ENCODE measurements around the gene GNG14. TPM values are rescaled to one million over a fixed set of nuclear protein-coding genes. Genes with fewer than 3 reads are reported as not detected.
"Not testable (repeated sequence)": the region's sequence is repeated elsewhere in the genome, so short reads cannot be mapped to it uniquely, and the experiment has no call there.

Gene GNG14
- total RNA-seq, 1 donor from 2014 or later = not detected

GRCh38 chr19:12665671-12666264, 22.0 kb upstream of the GNG14 start:
- ATAC-seq (ENCODE audit: poor library complexity) (no peak), DNase-seq (no peak)
- intact Hi-C loops (cut with DNase I) = no loop called here

GRCh38 chr19:12666265-12667048, 21.3 kb upstream of the GNG14 start, which contains the start of the genes MAN2B1 and WDR83:
Gene MAN2B1, minus strand, starts transcription at chr19:12666742. Its CDS starts 41 bp downstream, at chr19:12666701.
Gene WDR83, plus strand, starts transcription at chr19:12666807. Its CDS starts 2,984 bp downstream, at chr19:12669791.
- ATAC-seq (ENCODE audit: poor library complexity) (peak; percentile 88), DNase-seq (peak; percentile 86)
- intact Hi-C loops (cut with DNase I) = no loop called here

- ATAC-seq (ENCODE audit: poor library complexity) (no peak), DNase-seq (no peak)
- intact Hi-C loops (cut with DNase I) = no loop called here
Observed at GRCh38 chr19:12667731-12668302, 20.0 kb upstream of the GNG14 start.

- DNase-seq (no peak), ATAC-seq (ENCODE audit: poor library complexity) (no peak)
- intact Hi-C loops (cut with DNase I) = no loop called here
Observed at GRCh38 chr19:12668346-12668745, 19.5 kb upstream of the GNG14 start.

GRCh38 chr19:12668932-12669269, 18.9 kb upstream of the GNG14 start:
- intact Hi-C loops (cut with DNase I) = no loop called here
- DNase-seq (peak; percentile 68), ATAC-seq (ENCODE audit: poor library complexity) (peak; percentile 1)

GRCh38 chr19:12669270-12670158, 18.3 kb upstream of the GNG14 start:
- ATAC-seq (ENCODE audit: poor library complexity) = peak; percentile 80
- peak; percentile 88 for DNase-seq
- intact Hi-C loops (cut with DNase I) = no loop called here

- intact Hi-C loops (cut with DNase I) = no loop called here
- ATAC-seq (ENCODE audit: poor library complexity) (no peak), DNase-seq (no peak)
Observed at GRCh38 chr19:12670159-12670928, 17.5 kb upstream of the GNG14 start.

- DNase-seq = no peak
- ATAC-seq (ENCODE audit: poor library complexity) = no peak
- intact Hi-C loops (cut with DNase I) = no loop called here
Observed at GRCh38 chr19:12672744-12673143, 15.1 kb upstream of the GNG14 start.

- intact Hi-C loops (cut with DNase I) = no loop called here
- DNase-seq = no peak
- no peak for ATAC-seq (ENCODE audit: poor library complexity)
Observed at GRCh38 chr19:12675399-12675798, 12.4 kb upstream of the GNG14 start.

- DNase-seq = no peak
- ATAC-seq (ENCODE audit: poor library complexity) = no peak
- intact Hi-C loops (cut with DNase I) = no loop called here
Observed at GRCh38 chr19:12675940-12676339, 11.9 kb upstream of the GNG14 start.

GRCh38 chr19:12676384-12676792, 11.4 kb upstream of the GNG14 start:
- DNase-seq (peak; percentile 89), ATAC-seq (ENCODE audit: poor library complexity) (peak; percentile 57)
- intact Hi-C loops (cut with DNase I) = no loop called here

GRCh38 chr19:12676928-12677327, 10.9 kb upstream of the GNG14 start:
- DNase-seq (no peak), ATAC-seq (ENCODE audit: poor library complexity) (no peak)
- intact Hi-C loops (cut with DNase I) = no loop called here

- DNase-seq; ATAC-seq (ENCODE audit: poor library complexity); intact Hi-C loops (cut with DNase I): not testable (repeated sequence)
Observed at GRCh38 chr19:12678039-12678438, 9.8 kb upstream of the GNG14 start.

GRCh38 chr19:12680034-12680433, 7.8 kb upstream of the GNG14 start:
- DNase-seq (no peak), ATAC-seq (ENCODE audit: poor library complexity) (no peak)
- intact Hi-C loops (cut with DNase I) = no loop called here

GRCh38 chr19:12681074-12681987, 6.5 kb upstream of the GNG14 start, which contains the start of gene DHPS:
Gene DHPS, minus strand, starts transcription at chr19:12681880. Its CDS starts 114 bp downstream, at chr19:12681766.
- intact Hi-C loops (cut with DNase I) = no loop called here
- DNase-seq = peak; percentile 94
- peak; percentile 96 for ATAC-seq (ENCODE audit: poor library complexity)

- DNase-seq (no peak), ATAC-seq (ENCODE audit: poor library complexity) (no peak)
- intact Hi-C loops (cut with DNase I) = no loop called here
Observed at GRCh38 chr19:12685831-12686230, 2.0 kb upstream of the GNG14 start.

GRCh38 chr19:12689012-12689411, 1.2 kb downstream of the GNG14 start:
- ATAC-seq (ENCODE audit: poor library complexity) = no peak
- intact Hi-C loops (cut with DNase I) = no loop called here
- DNase-seq = no peak

Measured in Right ventricle myocardium superior (tissue), 1 donor.